ENCODE measurements around the gene SUFU.
A peak's percentile ranks its signal among the peaks of the same experiment; 100 is the strongest.

The SUFU gene

DNA sequence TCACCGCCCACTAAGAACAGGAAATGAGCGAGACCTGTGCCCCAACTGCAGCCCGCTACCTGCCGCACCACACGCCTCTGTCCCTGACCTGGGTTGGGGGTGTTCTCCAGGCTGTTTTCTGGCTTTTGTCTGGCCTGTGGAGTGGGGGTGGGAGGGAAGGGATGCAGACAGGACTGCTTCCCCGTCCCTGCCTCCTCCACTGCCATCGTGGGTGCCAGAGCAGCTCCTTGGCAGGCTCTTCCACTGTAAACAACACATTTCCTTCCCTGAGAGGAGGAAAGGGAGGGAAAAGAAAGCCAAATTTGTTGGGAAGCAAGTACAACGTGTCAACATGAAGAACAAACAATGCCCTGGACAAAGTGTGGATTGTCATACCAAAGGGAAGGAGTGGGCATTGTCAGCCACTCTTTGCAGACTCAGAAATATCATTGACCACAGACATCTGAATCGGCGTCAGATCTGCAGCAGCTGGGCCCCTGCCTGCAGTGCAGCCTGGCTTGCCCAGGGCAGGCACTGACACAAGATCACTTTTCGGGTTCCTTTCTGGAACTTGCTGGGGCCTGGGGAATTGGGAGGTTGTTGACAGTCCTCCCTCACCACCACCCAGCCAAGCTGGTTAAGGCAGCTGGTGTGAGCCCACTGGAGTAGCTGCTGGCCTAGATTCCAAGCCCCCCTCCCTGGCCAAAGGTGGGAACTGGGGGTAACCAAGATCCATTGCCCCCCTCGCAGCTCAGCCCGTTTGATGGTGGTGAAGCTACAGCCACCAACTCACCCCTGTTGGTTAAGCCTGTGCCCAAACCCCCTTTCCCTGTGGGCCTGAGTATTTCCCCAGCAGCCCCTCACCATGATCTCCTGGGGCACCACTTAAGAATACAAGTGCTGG lies 117.9 kb downstream of the SUFU start:
- DNase-seq = no peak

DNA sequence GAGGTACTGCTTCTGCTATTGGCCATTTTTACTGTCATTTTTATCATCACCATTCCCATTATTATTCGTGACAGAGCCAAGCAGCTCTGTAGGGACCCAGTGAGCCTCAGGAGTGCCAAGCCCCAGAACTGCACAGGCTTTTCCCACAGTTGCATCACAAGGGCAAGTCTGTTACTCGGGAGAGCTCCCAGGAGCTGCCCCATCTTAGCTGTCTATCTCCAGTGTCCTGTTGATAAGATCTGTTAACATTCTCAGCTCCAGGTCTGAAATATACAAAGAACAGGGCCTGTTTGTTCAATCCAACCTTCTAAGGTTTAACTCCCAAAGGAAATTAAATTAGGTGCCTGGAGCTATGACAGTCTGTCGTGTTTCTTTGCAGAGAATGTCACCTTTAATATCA lies 120.3 kb downstream of the SUFU start:
- DNase-seq = no peak

DNA sequence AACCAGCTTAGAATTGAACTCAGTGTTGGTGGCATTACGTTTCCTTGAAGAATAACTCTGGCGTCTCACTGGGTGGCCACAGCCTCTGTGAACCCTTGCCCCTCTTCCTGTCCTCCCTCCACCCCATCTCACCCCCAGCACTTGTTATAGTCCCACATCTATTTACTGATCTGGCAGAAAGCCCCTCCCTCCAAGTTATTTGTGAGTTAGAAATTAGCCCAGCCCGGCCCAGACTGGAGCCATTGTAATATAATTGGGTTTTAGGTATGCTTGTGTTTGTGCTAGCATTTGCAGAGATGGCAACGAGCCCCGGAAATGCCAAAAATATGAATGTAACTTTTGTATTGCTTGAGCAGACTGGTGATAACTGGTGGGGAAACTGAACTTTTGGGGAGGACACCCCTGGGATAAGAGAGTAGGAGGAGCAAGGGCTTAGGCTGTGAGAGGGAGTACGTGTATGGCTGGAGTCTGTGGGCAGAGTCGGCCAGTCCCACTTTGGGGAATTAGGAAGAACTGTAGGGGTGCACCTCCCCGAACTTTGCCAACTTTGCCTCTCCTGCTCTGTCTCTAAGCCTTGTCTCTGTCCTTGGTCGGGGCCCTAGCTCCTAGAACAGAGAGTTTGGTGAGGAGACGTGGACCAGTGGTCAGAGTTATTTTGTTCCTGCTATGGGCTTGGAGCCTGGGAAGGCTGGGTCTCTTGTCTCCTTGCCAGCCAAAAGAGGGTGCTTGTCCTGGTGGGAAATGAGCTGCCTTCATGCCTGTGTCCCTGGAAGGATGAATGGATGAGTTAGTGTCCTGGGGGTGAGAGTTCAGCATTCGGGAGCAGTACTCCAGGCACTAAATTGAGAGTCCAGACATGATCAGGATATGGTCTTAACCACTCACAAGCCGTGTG lies 121.2 kb downstream of the SUFU start:
- no peak for DNase-seq

- DNase-seq = no peak
Observed at GRCh38 chr10:102626026-102626685, 122.4 kb downstream of the SUFU start.

- no peak for DNase-seq
Observed at GRCh38 chr10:102627291-102627735, 123.5 kb downstream of the SUFU start.

- no peak for DNase-seq
Observed at GRCh38 chr10:102627736-102628293, 124.0 kb downstream of the SUFU start.

GRCh38 chr10:102628451-102628911 lies 124.7 kb downstream of the SUFU start:
- no peak for DNase-seq

- DNase-seq = no peak
Observed at GRCh38 chr10:102629661-102630614, 126.2 kb downstream of the SUFU start.

GRCh38 chr10:102630663-102631062 lies 126.9 kb downstream of the SUFU start:
- DNase-seq = no peak

DNA sequence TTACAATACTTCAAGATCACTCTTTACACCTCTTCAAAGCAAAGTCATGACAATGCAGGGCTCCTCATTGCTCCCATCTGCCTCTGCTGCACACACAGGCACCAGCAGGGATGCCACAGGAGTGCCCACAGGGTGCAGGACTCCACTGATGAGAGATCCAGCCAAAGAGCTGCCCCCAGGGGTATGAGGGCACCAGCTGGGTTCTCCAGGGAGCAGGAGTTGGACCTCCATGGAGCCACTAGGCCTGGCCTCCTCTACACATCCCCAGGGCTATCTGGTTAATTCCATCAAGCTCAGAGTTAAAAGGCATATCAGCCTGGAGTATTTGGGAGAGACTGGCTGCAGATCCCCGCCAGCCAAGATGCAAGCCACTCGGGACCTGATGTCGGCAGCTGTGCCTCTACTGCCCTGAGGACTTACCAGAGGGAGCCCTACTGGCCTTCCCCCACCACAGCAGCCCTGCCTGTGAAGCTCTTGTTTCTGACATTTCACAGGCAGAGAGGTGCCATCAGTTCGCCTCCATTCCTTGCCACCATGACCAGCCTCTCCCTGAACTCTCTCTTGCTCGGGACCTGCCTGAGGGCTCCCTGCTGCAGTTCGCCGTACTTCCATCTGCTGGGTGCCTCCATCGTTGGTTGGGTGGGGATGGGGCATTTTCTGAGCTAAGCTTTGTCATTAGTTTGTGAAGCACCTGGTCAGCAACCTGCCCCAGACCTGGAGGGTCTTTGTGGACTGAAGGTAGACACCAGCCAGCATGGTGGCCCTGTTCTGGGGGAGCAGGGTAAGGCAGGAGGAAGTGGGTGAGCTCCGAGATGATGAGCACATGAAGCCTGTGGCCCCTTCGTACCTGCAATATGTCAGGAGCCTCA lies 128.0 kb downstream of the SUFU start:
- DNase-seq = no peak

GRCh38 chr10:102632394-102633111 lies 128.8 kb downstream of the SUFU start:
- no peak for DNase-seq

DNA sequence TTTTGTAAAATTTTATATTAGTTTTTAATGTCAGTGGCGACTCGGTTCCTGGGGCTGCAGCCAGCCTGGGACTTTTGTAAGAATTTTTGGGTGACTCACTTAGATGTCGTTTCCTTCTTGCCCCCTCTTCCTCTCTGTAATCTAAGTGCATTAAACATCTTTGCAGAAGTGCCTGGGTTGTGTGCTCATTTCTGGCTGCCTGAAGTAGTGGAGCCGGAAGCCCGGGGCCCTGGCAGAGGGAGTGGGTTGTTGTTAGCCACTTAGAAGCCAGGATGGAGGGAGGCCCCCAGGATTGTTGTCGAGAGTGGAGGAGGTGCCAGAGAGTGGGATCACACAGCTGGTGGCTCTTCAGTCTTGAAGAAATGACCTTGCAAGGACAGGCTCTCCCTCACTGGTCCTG lies 129.5 kb downstream of the SUFU start:
- DNase-seq = no peak

DNA sequence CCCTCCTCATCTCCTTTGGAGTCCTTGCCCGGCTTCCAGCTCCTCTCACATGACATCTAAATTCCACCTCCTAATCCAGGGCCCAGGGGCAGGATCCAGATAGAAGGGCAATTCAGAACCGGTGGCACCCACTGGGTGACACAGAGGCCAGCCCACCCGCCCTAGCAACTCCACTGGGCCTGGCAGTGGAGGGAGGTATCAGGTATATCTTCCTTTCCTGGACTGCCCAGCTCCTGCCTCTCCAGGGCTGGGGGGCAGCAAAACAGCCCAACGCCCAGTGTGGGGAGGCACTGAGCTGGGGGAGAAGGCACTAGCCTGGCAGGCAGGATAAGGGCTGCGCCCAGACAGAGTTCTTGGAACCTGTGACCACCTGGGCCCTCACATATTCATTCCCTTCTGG lies 130.1 kb downstream of the SUFU start:
- peak; percentile 45 for DNase-seq

DNA sequence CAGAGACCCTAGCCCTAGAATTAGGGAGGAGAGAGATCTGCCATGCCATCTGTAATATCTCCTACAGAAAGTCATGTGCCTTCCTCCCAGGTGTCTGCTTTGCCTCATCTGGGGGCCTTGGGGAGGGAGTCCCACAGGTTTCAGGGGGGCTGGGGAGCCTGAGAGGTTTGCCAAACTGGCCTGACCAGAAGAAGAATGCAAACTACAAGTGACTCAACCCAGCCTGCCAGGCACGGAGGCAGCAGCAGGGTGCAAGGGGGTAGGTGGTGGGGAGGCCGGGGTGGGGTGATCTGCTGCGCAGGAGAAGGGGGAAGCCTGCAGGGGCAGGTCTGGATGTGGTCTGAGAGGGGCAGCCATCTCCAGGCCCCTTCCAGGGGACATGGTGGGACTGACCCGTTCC lies 130.9 kb downstream of the SUFU start:
- DNase-seq = no peak

DNA sequence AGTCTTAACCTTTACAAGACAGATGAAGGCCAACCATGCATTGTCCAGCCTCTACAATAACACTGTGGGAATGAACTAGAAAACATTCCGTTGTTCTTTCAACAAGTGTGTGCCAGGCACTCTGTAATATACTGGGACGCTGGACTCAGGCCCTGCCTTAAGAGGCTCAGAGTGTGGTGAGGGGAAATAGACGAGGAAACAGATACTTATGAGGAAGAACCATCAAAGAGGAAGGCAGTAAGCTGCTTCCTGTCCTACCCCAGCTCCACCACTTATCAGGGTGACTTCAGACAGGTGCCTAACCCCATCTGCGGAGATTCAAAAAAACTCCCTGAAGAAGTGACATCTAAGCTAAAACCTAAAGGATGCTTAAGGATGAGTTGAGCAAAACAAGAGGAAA lies 131.6 kb downstream of the SUFU start:
- no peak for DNase-seq

- DNase-seq = peak; percentile 25
Observed at GRCh38 chr10:102639537-102639936, 135.8 kb downstream of the SUFU start.

DNA sequence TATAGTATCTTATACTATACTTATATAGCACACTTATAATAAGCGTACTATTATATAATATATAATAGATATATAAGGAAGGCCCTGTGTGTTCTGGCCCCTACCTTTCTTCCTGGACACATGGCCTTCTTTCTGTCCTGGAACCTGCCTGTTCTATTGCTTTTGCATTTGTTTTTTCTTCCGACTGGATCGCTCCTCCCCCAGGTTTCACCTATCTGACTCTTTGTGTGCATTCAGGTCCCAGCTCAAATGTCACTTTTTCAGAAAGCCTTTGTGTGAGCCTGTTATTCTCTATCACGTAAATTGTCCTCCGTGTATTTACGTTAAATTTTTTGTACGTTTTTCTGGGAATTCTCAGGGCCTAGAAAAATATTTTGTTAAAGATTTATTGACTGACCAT lies 137.6 kb downstream of the SUFU start:
- DNase-seq = no peak

GRCh38 chr10:102641880-102642735 lies 138.3 kb downstream of the SUFU start:
- DNase-seq = peak; percentile 97

All from hematopoietic multipotent progenitor cell treated with erythropoietin and hydrocortisone succinate and interleukin-3 and kit ligand, for 8 days (in vitro differentiated cells).